HTR-8/SVneo (cell line): ENCODE results near the gene TBCD.

Experiments
- DNase-seq: peaks from one replicate; pipeline ENCODE4 v3.0.0; 2011; ENCODE audit warnings: low spot score, mixed read lengths; ENCODE audit not compliant: insufficient read length
- FAIRE-seq: peaks from 2 replicates; lab custom pipeline; 2011; peaks lifted over from hg19 to GRCh38; lab: Jason Lieb, UNC

TBCD gene

GRCh38 chr17:82787081-82787848 is 35.4 kb downstream of the TBCD start:
- FAIRE-seq (no peak), DNase-seq (no peak)

GRCh38 chr17:82788206-82789001 is 36.5 kb downstream of the TBCD start:
- FAIRE-seq = no peak
- no peak for DNase-seq

- FAIRE-seq (no peak), DNase-seq (no peak)
Observed at GRCh38 chr17:82789051-82789592, 37.3 kb downstream of the TBCD start.

GRCh38 chr17:82789806-82790205 is 37.9 kb downstream of the TBCD start:
- no peak for FAIRE-seq
- no peak for DNase-seq

DNA sequence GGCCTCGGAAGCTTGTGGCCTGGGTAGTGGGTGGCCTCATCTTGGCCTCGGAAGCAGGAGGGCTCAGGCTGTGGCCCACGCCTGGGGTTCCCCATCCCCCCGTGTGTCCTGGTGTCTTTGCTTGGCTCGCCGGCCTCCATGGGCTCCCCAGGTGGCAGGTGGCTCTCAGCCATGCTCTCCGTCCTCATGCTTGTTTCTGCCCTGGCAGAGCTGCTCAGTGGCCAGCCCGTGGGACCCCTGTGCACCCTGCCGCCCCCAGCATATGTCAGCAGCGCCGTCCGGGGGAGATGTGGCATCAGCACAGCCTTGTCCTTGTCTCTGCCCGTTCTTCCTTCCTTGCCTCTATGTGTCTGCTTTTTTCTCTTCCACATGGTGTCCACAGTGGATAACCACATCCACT is 38.5 kb downstream of the TBCD start:
- FAIRE-seq (no peak), DNase-seq (no peak)

DNA sequence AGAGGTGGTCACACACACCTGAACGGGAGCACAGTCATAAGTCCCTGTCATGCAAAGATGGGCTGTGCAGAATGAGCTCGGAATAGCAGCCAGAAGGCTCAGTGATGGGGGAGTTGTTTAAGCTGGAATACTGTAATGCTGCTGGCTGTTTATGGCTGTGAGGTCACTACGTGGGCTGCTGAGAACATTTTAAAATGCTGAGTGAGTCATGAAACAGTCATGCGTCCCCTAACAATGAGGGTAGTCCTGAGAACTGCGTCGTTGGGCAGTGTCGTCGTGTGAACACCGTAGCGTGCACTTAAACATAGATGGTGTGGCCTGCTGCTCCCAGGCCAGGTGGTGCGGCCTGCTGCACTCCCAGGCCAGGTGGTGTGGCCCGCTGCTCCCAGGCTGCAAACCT is 39.7 kb downstream of the TBCD start:
- DNase-seq (peak; percentile 56), FAIRE-seq (peak; percentile 81)

DNA sequence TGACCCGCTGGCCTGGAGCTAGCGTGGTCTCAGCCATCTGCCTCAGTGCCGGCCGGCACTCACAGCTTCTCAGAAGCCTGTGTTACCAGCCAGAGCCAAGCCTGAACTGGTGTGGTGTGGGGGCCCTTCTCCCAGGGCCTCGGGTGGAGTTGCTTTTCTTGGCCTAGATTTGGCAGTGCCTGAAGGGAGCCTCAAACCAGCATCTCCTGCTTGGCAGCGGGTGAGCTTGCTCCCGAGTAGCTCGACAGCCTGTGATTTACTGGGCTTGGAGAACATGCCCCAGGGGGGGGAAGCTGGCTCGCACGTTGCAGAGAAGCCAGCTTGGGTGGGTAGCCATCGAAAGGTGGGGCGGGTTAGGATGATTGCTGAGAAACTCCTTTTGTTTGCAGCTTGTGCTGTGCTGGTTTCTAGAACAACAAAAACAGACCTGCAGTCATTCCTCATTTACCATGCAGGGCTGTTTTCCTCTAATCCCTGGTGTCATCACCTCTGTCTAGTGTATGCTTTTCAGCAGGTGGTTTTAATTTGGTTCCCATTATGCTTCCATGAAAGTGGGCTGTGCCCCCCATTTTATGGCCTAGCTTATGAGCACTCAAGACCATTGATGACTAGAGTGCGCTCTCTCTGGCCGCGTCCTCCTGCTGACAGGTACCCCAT is 42.2 kb downstream of the TBCD start:
- DNase-seq = no peak
- no peak for FAIRE-seq

DNA sequence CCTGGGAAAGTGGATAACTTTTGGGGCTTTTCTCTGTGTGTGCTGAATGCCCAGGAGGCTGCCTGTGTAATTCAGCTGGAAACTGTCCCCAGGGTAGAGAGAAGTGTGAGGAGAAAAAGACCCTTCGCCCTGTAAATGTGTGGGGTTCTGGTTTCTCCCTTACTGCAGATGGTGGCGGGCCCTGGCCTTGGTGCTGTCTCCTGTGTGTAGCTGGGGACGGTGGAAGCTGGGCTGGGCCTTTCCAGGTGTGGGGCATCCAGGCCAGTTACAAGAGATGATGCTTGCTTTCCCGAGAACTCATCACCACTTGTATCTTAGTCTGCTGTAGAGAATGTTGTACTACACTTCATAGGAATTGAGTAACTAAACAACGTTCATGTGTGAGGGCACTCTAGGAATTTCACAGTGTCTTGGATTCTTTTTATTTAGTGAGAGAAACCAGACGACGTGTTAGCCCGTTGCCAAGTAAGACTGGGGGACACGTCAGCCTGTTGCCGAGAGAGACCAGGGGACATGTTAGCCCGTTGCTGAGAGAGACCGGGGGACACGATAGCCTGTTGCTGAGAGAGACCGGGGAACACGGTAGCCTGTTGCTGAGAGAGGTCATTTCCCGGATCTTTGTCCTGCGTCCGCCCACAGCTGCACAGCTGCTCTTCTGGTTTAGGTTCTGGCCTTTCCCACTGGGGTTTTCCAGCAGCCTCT is 43.1 kb downstream of the TBCD start:
- FAIRE-seq (no peak), DNase-seq (no peak)

- FAIRE-seq = no peak
- DNase-seq = no peak
Observed at GRCh38 chr17:82795615-82796014, 43.8 kb downstream of the TBCD start.

- FAIRE-seq (no peak), DNase-seq (no peak)
Observed at GRCh38 chr17:82797061-82797460, 45.2 kb downstream of the TBCD start.

DNA sequence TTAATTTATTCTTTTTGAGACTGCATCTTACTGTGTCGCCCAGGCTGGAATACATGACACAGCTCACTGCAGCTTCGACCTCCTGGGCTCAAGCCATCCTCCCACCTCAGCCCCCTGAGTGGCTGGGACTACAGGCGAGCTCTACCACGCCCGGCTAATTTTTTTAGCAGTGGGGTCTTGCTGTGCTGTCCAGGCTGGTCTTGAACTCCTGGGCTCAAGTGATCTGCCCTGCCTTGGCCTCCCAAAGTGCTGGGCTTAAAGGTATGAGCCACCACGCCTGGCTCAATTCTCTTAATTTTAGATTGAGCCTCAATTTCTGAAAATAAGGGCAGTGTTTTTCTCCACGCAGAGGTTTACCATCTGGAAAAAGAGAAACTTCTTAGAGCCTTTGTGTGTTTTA is 46.9 kb downstream of the TBCD start:
- DNase-seq (no peak), FAIRE-seq (no peak)

- DNase-seq = no peak
- FAIRE-seq = no peak
Observed at GRCh38 chr17:82799591-82799990, 47.7 kb downstream of the TBCD start.

- FAIRE-seq = no peak
- no peak for DNase-seq
Observed at GRCh38 chr17:82800885-82801284, 49.0 kb downstream of the TBCD start.

GRCh38 chr17:82801377-82801970 is 49.6 kb downstream of the TBCD start:
- peak; percentile 81 for FAIRE-seq

GRCh38 chr17:82802075-82802780 is 50.4 kb downstream of the TBCD start:
- DNase-seq (no peak), FAIRE-seq (no peak)

More at GRCh38 chr17:82801377-82801970, 49.6 kb downstream of the TBCD start:
- no peak for DNase-seq

GRCh38 chr17:82803185-82803584 is 51.3 kb downstream of the TBCD start:
- no peak for FAIRE-seq
- DNase-seq = no peak

DNA sequence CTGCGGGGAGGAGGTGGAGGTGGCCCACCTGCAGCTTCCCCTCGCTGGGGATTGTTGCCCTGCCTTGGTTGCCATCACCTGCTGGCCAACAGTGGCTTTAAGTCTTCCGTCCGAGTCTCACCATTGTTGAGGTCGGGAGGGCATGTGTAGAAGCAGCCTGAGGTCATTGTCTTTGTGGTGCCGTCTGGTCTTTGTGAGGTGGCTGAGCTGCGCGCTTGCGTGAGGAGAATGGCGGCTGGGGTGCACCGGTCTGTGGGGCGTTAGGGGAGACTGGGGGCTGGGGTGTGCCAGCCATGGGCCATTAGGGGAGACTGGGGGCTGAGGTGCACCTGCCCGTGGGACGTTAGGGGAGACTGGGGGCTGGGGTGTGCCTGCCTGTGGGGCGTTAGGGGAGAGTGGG is 51.7 kb downstream of the TBCD start:
- no peak for FAIRE-seq
- DNase-seq = no peak

DNA sequence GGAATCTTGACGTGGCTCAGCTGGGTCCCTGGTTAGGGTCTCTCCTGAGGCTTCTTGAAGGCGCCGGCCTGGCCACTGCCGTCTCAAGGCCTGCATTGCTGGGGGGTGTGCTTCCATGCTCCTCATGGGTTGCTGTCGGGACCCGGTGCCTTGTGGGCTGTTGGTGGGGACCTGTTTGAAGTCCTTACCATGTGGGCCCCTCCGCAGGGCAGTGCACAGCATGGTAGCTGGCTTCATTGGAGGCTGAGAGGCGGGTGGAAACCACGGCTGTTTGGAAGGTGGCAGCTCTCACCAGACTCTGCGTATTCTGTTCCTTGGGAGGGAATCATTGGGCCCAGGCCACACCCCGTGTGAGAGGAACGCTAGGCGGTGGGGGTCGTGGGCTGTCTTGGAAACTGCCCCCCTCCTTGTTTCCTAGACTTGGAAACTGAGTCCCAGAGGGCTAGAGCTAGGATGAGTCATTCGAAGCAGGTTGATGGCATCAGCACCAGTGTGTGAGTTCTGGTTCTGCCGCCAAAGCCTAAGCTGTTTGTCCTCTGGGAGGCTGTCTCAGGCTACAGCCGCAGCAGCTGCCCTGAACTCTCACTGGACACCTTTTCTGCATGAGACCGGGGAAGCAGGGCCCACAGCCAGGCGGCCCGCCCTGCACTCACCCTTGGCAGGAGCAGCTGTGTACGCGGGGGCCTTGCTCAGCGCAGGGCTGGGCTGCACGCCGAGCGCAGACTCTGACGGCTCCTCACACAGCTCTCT is 52.8 kb downstream of the TBCD start:
- no peak for FAIRE-seq
- DNase-seq = no peak

DNA sequence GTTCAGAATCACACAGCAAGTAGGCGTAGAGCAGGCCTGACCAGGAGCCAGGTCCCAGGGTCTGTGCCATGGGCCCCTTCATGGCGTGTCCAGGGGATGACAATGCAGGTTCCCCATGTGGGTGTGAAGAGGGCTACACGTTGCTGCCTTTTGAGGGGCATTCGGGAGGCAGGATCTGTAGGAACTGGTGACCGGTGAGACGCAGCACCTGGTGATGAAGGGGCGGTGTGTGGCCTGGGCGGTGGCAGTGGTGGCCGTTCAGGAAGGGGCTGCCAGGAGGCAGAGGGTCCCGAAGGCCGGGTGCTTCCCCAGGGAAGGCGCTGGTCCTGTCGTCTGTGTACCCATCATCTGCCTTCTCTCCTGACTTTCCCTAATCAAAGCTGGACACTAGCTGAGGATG is 53.4 kb downstream of the TBCD start:
- DNase-seq (no peak), FAIRE-seq (no peak)
